Measurements from ENCODE around the gene SAP30L.

DNA sequence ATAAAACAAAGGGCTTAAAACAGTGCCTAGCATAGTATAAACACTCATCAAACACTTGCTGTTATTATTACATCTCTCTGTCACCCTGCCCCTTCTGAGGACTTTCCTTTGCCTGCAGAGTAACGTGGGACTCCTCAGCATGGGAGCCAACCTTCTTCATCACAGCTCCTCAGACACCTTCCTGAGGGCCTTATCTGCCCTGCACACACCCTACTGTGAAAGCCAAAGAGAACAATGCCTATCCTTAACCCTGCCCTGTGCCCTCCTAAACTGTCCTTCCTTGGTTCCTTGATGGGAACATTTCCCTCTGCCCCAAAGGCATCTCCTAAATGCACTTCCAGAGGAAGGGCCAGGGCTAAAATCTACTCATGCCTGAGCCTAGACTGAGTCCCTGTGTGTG lies 52.8 kb downstream of the SAP30L start:
- TF ChIP-seq, protein P1, sequence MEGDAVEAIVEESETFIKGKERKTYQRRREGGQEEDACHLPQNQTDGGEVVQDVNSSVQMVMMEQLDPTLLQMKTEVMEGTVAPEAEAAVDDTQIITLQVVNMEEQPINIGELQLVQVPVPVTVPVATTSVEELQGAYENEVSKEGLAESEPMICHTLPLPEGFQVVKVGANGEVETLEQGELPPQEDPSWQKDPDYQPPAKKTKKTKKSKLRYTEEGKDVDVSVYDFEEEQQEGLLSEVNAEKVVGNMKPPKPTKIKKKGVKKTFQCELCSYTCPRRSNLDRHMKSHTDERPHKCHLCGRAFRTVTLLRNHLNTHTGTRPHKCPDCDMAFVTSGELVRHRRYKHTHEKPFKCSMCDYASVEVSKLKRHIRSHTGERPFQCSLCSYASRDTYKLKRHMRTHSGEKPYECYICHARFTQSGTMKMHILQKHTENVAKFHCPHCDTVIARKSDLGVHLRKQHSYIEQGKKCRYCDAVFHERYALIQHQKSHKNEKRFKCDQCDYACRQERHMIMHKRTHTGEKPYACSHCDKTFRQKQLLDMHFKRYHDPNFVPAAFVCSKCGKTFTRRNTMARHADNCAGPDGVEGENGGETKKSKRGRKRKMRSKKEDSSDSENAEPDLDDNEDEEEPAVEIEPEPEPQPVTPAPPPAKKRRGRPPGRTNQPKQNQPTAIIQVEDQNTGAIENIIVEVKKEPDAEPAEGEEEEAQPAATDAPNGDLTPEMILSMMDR (IDR thresholded peaks at IDR 0.05): no peak
- TF ChIP-seq POLR2A (IDR thresholded peaks at IDR 0.05): no peak
